Activated B cell treated with CpG ODN at 0.5 μM for 24 hours (primary cell): ENCODE measurements around the gene CD3E. TPM values are rescaled to one million over a fixed set of nuclear protein-coding genes. Genes with fewer than 3 reads are reported as not detected.
"Not testable (repeated sequence)": the region's sequence is repeated elsewhere in the genome, so short reads cannot be mapped to it uniquely, and the experiment has no call there.

Source experiments
- ATAC-seq: fragments of 200-7000 bp; cut with Tn5 transposase; one replicate; pipeline ENCODE4 v1.10.0; 2021; ENCODE audit warnings: low read depth, mild to moderate bottlenecking, moderate library complexity
- CTCF ChIA-PET: fragments of 350-600 bp; sonication (Branson Sonifier 250); formaldehyde crosslinking; loops from one replicate; lab custom pipeline; 2021; ENCODE audit warnings: antibody characterized with exemption; lab: Charles Lee
- POLR2A ChIA-PET: fragments of 350-600 bp; sonication (Branson Sonifier 250); formaldehyde crosslinking; loops from one replicate; lab custom pipeline; 2021; ENCODE audit warnings: antibody characterized with exemption; lab: Charles Lee
- DNase-seq: peaks from one replicate; pipeline ENCODE4 v3.0.0; 2022
- H3K27ac Mint-ChIP-seq: one replicate; pipeline ENCODE4 v1.8.0; 2020; ENCODE audit warnings: mixed read lengths
- H3K27me3 Mint-ChIP-seq: one replicate; pipeline ENCODE4 v1.8.0; 2021; ENCODE audit warnings: mixed read lengths
- H3K36me3 Mint-ChIP-seq: one replicate; pipeline ENCODE4 v1.8.0; 2021; ENCODE audit warnings: low read depth, mixed read lengths
- H3K4me1 Mint-ChIP-seq: one replicate; pipeline ENCODE4 v1.8.0; 2021; ENCODE audit warnings: mixed read lengths
- H3K4me3 Mint-ChIP-seq: one replicate; pipeline ENCODE4 v1.8.0; 2020; ENCODE audit warnings: mild to moderate bottlenecking, mixed read lengths
- H3K9me3 Mint-ChIP-seq: one replicate; pipeline ENCODE4 v1.8.0; 2020; ENCODE audit warnings: mixed read lengths
- intact Hi-C: fragments of 100-400 bp; cut with micrococcal nuclease; formaldehyde crosslinking; loops from one replicate; pipeline ENCODE4 v1.15.1; 2024
- total RNA-seq: library from RNA; stranded (reverse); gene quantifications from 2 replicates; pipeline ENCODE4 v1.2.3, GENCODE V29; 2022
- TF ChIP-seq, protein P1 (sequence below): fragments of 200-600 bp; IDR thresholded peaks from one replicate; pipeline ENCODE4 v1.8.0; 2022; ENCODE audit warnings: antibody characterized with exemption, mild to moderate bottlenecking

The CD3E gene
- total RNA-seq, 1 donor from 2014 or later, result 0.95 TPM

GRCh38 chr11:118305726-118306125 is 1.2 kb downstream of the CD3E start:
- DNase-seq, result no peak
- H3K27ac Mint-ChIP-seq, result no peak overlapping the region
- TF ChIP-seq, protein P1, sequence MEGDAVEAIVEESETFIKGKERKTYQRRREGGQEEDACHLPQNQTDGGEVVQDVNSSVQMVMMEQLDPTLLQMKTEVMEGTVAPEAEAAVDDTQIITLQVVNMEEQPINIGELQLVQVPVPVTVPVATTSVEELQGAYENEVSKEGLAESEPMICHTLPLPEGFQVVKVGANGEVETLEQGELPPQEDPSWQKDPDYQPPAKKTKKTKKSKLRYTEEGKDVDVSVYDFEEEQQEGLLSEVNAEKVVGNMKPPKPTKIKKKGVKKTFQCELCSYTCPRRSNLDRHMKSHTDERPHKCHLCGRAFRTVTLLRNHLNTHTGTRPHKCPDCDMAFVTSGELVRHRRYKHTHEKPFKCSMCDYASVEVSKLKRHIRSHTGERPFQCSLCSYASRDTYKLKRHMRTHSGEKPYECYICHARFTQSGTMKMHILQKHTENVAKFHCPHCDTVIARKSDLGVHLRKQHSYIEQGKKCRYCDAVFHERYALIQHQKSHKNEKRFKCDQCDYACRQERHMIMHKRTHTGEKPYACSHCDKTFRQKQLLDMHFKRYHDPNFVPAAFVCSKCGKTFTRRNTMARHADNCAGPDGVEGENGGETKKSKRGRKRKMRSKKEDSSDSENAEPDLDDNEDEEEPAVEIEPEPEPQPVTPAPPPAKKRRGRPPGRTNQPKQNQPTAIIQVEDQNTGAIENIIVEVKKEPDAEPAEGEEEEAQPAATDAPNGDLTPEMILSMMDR, result no peak
- intact Hi-C loops, result no loop called here
- H3K27me3 Mint-ChIP-seq, result peaks cover 6% of the 10 kb centered on the region
- ChIA-PET POLR2A (no interaction called here), CTCF (interaction anchor here (2.5 kb wide), 1 partner anchor 10 kb away, joined by 9 read pairs; no protein-coding TSS in a partner anchor)
- no peak for ATAC-seq
- no peaks in the 10 kb centered on the region for H3K9me3 Mint-ChIP-seq
- H3K4me1 Mint-ChIP-seq, result peaks cover 7% of the 10 kb centered on the region
- no peaks in the 10 kb centered on the region for H3K36me3 Mint-ChIP-seq
- no peak overlapping the region for H3K4me3 Mint-ChIP-seq

DNA sequence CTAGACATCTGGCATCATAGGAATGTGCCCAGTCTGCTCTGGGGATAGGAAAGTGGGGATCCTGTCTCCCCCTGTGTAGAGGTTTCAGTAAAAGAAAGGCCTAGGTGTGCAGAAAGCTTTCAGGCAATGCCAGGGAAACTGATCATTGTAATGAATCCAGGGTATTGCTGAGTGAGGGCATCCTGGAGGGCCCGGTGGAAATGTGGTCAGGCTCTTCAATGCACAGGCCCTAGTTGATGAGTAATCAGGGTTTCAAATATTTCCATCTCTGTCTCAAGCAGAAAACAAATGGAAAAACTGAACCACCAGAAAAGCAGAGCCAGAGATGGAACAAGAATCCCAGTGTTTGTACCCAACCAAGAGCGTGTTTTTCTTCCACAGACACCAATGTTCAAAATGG is 2.0 kb downstream of the CD3E start:
- DNase-seq, result no peak
- POLR2A ChIA-PET, result no interaction called here
- Mint-ChIP-seq H3K27ac (no peak overlapping the region), H3K36me3 (no peaks in the 10 kb centered on the region), H3K27me3 (peaks cover 6% of the 10 kb centered on the region), H3K9me3 (no peaks in the 10 kb centered on the region), H3K4me3 (no peak overlapping the region), H3K4me1 (peaks cover 7% of the 10 kb centered on the region)
- CTCF ChIA-PET, result no interaction called here
- no peak for ATAC-seq
- intact Hi-C loops, result no loop called here
- TF ChIP-seq, protein P1, result no peak

- DNase-seq, H3K9me3 Mint-ChIP-seq, H3K4me3 Mint-ChIP-seq, H3K27ac Mint-ChIP-seq, ATAC-seq, POLR2A ChIA-PET, H3K36me3 Mint-ChIP-seq, H3K27me3 Mint-ChIP-seq, intact Hi-C loops: not testable (repeated sequence)
- H3K4me1 Mint-ChIP-seq, result peaks cover 25% of the 10 kb centered on the region
- CTCF ChIA-PET, result interaction anchor here (0.6 kb wide), 1 partner anchor 111 kb away, joined by 3 read pairs; no protein-coding TSS in a partner anchor
These were observed 4.5 kb downstream of the CD3E start for GRCh38 chr11:118308995-118309528.

DNA sequence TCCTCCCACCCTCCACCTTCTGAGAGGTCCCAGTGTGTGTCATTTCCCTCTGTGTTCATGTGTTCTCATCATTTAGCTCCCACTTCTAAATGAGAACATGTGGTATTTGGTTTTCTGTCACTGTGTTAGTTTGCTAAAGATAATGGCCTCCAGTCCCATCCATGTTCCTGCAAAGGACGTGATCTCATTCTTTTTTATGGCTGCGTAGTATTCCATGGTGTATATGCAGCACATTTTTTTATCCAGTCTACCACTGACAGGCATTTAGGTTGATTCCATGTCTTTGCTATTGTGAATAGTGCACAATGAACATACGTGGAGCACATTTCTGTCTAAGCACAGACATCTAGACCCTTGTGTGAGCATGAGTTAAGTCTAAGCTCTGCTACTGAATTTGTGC is 5.7 kb downstream of the CD3E start:
- H3K27ac Mint-ChIP-seq, result no peak overlapping the region
- TF ChIP-seq, protein P1, result no peak
- CTCF ChIA-PET, result no interaction called here
- POLR2A ChIA-PET, result no interaction called here
- peaks cover 27% of the 10 kb centered on the region for H3K4me1 Mint-ChIP-seq
- H3K9me3 Mint-ChIP-seq, result no peaks in the 10 kb centered on the region
- no peaks in the 10 kb centered on the region for H3K36me3 Mint-ChIP-seq
- ATAC-seq (no peak), DNase-seq (no peak)
- no peak overlapping the region for H3K4me3 Mint-ChIP-seq
- H3K27me3 Mint-ChIP-seq, result no peaks in the 10 kb centered on the region
- intact Hi-C loops, result no loop called here

DNA sequence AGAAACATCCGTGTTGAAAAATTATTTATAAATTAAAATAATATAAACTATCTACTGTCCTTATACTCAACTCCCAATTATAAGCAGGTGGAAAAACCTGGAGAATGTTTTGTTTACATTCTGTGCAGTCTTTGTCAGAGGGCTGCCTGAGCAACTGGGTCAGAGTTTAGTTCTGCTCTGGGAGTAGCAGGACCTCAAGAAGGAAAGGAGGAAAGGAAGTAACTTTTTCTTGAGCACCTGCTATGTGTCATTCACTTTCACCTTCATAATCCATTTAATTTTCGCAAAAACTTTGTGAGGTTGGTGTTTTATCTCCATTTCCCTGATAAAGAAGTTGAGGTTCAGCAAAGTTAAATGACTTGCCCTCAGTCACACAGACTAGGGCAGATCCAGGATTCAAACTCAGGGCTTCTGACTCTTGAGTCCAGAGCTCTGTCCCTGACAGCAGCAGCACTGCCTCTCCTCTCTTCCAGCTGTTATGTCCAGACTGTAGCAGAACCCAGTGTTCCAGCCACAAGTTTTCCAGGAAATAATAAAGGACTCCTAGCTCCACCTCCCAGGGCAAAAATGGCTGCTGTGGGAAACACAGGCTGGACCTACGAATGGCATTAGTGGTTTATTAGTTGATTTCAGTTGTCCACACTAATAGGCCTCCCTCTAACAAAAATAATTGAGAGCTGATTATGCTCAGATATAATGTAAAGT is 6.4 kb downstream of the CD3E start:
- no peak overlapping the region for H3K4me3 Mint-ChIP-seq
- TF ChIP-seq, protein P1, result no peak
- no peaks in the 10 kb centered on the region for H3K9me3 Mint-ChIP-seq
- ChIA-PET CTCF (interaction anchor here (1.2 kb wide), 1 partner anchor 15 kb away, joined by 4 read pairs; no protein-coding TSS in a partner anchor), POLR2A (no interaction called here)
- peaks cover 31% of the 10 kb centered on the region for H3K4me1 Mint-ChIP-seq
- H3K27ac Mint-ChIP-seq, result no peak overlapping the region
- no peak for ATAC-seq
- no peak for DNase-seq
- H3K27me3 Mint-ChIP-seq, result no peaks in the 10 kb centered on the region
- intact Hi-C loops, result no loop called here
- H3K36me3 Mint-ChIP-seq, result no peaks in the 10 kb centered on the region
